ENCODE measurements around the gene FAM149B1.

FAM149B1 gene

GRCh38 chr10:73167783-73168464 lies at the start of gene FAM149B1, which contains the start of gene ECD:
FAM149B1 (plus strand) TSS chr10:73168119; CDS start chr10:73168340, 221 bp downstream.
ECD (minus strand) TSS chr10:73168008; CDS start chr10:73163937, 4,071 bp downstream.
- peak; percentile 85 for DNase-seq (ENCODE audit: extremely low read depth, low read depth)
- TF ChIP-seq CTCF (IDR thresholded peaks at IDR 0.05; ENCODE audit: low read depth, low read length, missing control alignments), result no peak

GRCh38 chr10:73119457-73119856 lies 48.5 kb upstream of the FAM149B1 start:
- no peak for DNase-seq (ENCODE audit: extremely low read depth, low read depth)
- no peak for TF ChIP-seq CTCF (IDR thresholded peaks at IDR 0.05; ENCODE audit: low read depth, low read length, missing control alignments)
- H3K4me3 ChIP-seq (replicated peaks; ENCODE audit: low read depth, low read length), result no peak overlapping the region

More at GRCh38 chr10:73167783-73168464, at the start of gene FAM149B1, which contains the start of gene ECD:
- H3K4me3 ChIP-seq (replicated peaks; ENCODE audit: low read depth, low read length), result peak within 1 kb of the TSS; percentile 100

- no peak for TF ChIP-seq CTCF (IDR thresholded peaks at IDR 0.05; ENCODE audit: low read depth, low read length, missing control alignments)
- H3K4me3 ChIP-seq (replicated peaks; ENCODE audit: low read depth, low read length), result no peak overlapping the region
- no peak for DNase-seq (ENCODE audit: extremely low read depth, low read depth)
These were observed 48.0 kb upstream of the FAM149B1 start for GRCh38 chr10:73119952-73120351.

- TF ChIP-seq CTCF (IDR thresholded peaks at IDR 0.05; ENCODE audit: low read depth, low read length, missing control alignments), result no peak
- no peak for DNase-seq (ENCODE audit: extremely low read depth, low read depth)
These were observed 41.6 kb upstream of the FAM149B1 start for GRCh38 chr10:73126343-73126742.

GRCh38 chr10:73131301-73131700 lies 36.6 kb upstream of the FAM149B1 start:
- DNase-seq (ENCODE audit: extremely low read depth, low read depth), result no peak

More at GRCh38 chr10:73126343-73126742, 41.6 kb upstream of the FAM149B1 start:
- H3K4me3 ChIP-seq (replicated peaks; ENCODE audit: low read depth, low read length), result no peak overlapping the region

GRCh38 chr10:73131913-73132686 lies 35.8 kb upstream of the FAM149B1 start:
- H3K4me3 ChIP-seq (replicated peaks; ENCODE audit: low read depth, low read length), result no peak overlapping the region
- TF ChIP-seq CTCF (IDR thresholded peaks at IDR 0.05; ENCODE audit: low read depth, low read length, missing control alignments), result no peak
- no peak for DNase-seq (ENCODE audit: extremely low read depth, low read depth)

More at GRCh38 chr10:73131301-73131700, 36.6 kb upstream of the FAM149B1 start:
- H3K4me3 ChIP-seq (replicated peaks; ENCODE audit: low read depth, low read length), result no peak overlapping the region
- no peak for TF ChIP-seq CTCF (IDR thresholded peaks at IDR 0.05; ENCODE audit: low read depth, low read length, missing control alignments)

Measured in HFF-Myc (cell line).